Kidney (tissue), 14 donors: Measurements from ENCODE around the gene PPP1R26. TPM values are rescaled to one million over a fixed set of nuclear protein-coding genes. Genes with fewer than 3 reads are reported as not detected.

ENCODE experiments used
- DNase-seq, 5 donors: peaks; one replicate each; pipeline ENCODE4 v3.0.0-alpha.2; 2013 to 2020
- FAIRE-seq: peaks from 2 replicates; lab custom pipeline; 2012; peaks lifted over from hg19 to GRCh38; lab: Jason Lieb, UNC
- H3K27ac ChIP-seq, 2 donors: one replicate each; pipeline ENCODE4 v1.7.0; 2013; ENCODE audit warnings: low read depth in 2 of 2, low read length in 2 of 2, inconsistent platforms in 1 of 2
- H3K27me3 ChIP-seq: one replicate; pipeline ENCODE4 v1.7.1; 2013; ENCODE audit warnings: low read length, inconsistent platforms; ENCODE audit not compliant: control insufficient read depth, insufficient read depth
- H3K36me3 ChIP-seq, 3 donors: one replicate each; pipeline versions ENCODE4 v1.7.0 to v1.7.1; 2013; ENCODE audit warnings: low read length in 3 of 3, control low read depth in 1 of 3, inconsistent platforms in 1 of 3; ENCODE audit not compliant: insufficient read depth in 3 of 3, control insufficient read depth in 2 of 3
- H3K4me1 ChIP-seq, 3 donors: one replicate each; pipeline versions ENCODE4 v1.7.0 to v1.7.1; 2013; ENCODE audit warnings: low read length in 3 of 3, inconsistent platforms in 1 of 3, low read depth in 1 of 3; ENCODE audit not compliant: control insufficient read depth in 2 of 3, insufficient read depth in 2 of 3
- H3K4me3 ChIP-seq, 3 donors: one replicate each; pipeline versions ENCODE4 v1.7.0 to v1.8.1; 2013; ENCODE audit warnings: low read length in 3 of 3, control low read depth in 1 of 3, inconsistent platforms in 1 of 3
- H3K9ac ChIP-seq, 3 donors: one replicate each; pipeline versions ENCODE4 v1.7.0 to v1.7.1; 2013; ENCODE audit warnings: low read length in 3 of 3, control low read depth in 1 of 3, inconsistent platforms in 1 of 3
- H3K9me3 ChIP-seq, 3 donors: one replicate each; pipeline versions ENCODE4 v1.7.0 to v1.7.1; 2013; ENCODE audit warnings: low read length in 3 of 3, control low read depth in 1 of 3, inconsistent platforms in 1 of 3; ENCODE audit not compliant: control insufficient read depth in 2 of 3, insufficient read depth in 1 of 3
- CTCF ChIP-seq: IDR thresholded peaks from 3 replicates; pipeline ENCODE4 v1.5.1; 2012; ENCODE audit warnings: mild to moderate bottlenecking, moderate library complexity, borderline replicate concordance; ENCODE audit not compliant: insufficient read depth; ENCODE audit errors: extremely low read depth
- intact Hi-C: fragments of 100-400 bp; cut with DNase I; formaldehyde crosslinking; loops from one replicate; pipeline ENCODE4 v1.11.1; 2022
- polyA plus RNA-seq: library from polyadenylated mRNA; stranded (reverse); fragments of 350-450 nt; fragmentation: Illumina TruSeq; extraction: RNeasy Lipid Tissue Mini Kit (QIAGEN cat#74804); gene quantifications from one replicate; pipeline ENCODE4 v1.2.3, GENCODE V29; 2014; ENCODE audit warnings: low read depth, low replicate concordance; ENCODE audit not compliant: insufficient read depth
- total RNA-seq: library from RNA; stranded (reverse); fragmentation: NEBNext Ultra II Directional; extraction: Animal tissue kit (Norgen Biotek cat#: 25700); gene quantifications from one replicate; pipeline ENCODE4 v1.2.1, GENCODE V29; 2021
- donor health status: control.
- donor health status: control.
- donor health status: control.
- donor health status: control.
- donor health status: control.
- donor health status: DM: yes; HTN: yes; CAD: no.
- donor health status: Normal renal cell carcinoma (clear cell type).

The PPP1R26 gene
- total and polyA plus RNA-seq, 2 donors from 2014 or later: 10.2 to 22.0 TPM

GRCh38 chr9:135464181-135464580 lies 15.4 kb upstream of the PPP1R26 start:
- FAIRE-seq (no peak), DNase-seq (no peak)
- Histone ChIP-seq H3K9me3 (no peaks in the 10 kb centered on the region), H3K4me3 (no peak overlapping the region), H3K36me3 (no peaks in the 10 kb centered on the region), H3K27me3 (no peaks in the 10 kb centered on the region), H3K27ac (no peak overlapping the region), H3K9ac (no peak overlapping the region), H3K4me1 (no peaks in the 10 kb centered on the region)
- no peak for TF ChIP-seq CTCF
- intact Hi-C loops: no loop called here

- TF ChIP-seq CTCF: no peak
- Histone ChIP-seq H3K36me3 (no peaks in the 10 kb centered on the region), H3K4me1 (no peaks in the 10 kb centered on the region), H3K9me3 (no peaks in the 10 kb centered on the region), H3K27ac (no peak overlapping the region), H3K9ac (no peak overlapping the region), H3K4me3 (no peak overlapping the region), H3K27me3 (no peaks in the 10 kb centered on the region)
- DNase-seq (no peak), FAIRE-seq (no peak)
- intact Hi-C loops: no loop called here
Measured at GRCh38 chr9:135468854-135469521, 10.6 kb upstream of the PPP1R26 start.

GRCh38 chr9:135471791-135472640 lies 7.6 kb upstream of the PPP1R26 start:
- TF ChIP-seq CTCF: no peak
- Histone ChIP-seq H3K4me1 (no peaks in the 10 kb centered on the region), H3K9ac (no peak overlapping the region), H3K27me3 (no peaks in the 10 kb centered on the region), H3K36me3 (no peaks in the 10 kb centered on the region), H3K4me3 (no peak overlapping the region), H3K27ac (no peak overlapping the region), H3K9me3 (no peaks in the 10 kb centered on the region)
- peak; percentile 40 to 93 (median 90) for DNase-seq
- intact Hi-C loops: no loop called here
- FAIRE-seq: no peak
